GM12891 (cell line): ENCODE results near the gene RBP2.

ENCODE experiments used
- DNase-seq: peaks from one replicate; pipeline ENCODE4 v3.0.0; 2011; ENCODE audit warnings: low spot score; ENCODE audit not compliant: insufficient read length
- FAIRE-seq: peaks from 2 replicates; lab custom pipeline; 2011; peaks lifted over from hg19 to GRCh38; lab: Jason Lieb, UNC
- PAX5 ChIP-seq: IDR thresholded peaks from 2 replicates; pipeline ENCODE4 v1.6.1; 2011; ENCODE audit warnings: low read length, moderate library complexity, mild to moderate bottlenecking; ENCODE audit not compliant: insufficient read depth, severe bottlenecking
- POLR2A ChIP-seq: IDR thresholded peaks from 2 replicates; pipeline ENCODE4 v1.6.1; 2011; ENCODE audit warnings: low read depth, low read length, control low read depth
- POLR2AphosphoS5 ChIP-seq: IDR thresholded peaks from 2 replicates; pipeline ENCODE4 v1.6.1; 2011; ENCODE audit warnings: low read depth, low read length, control low read depth
- POU2F2 ChIP-seq: IDR thresholded peaks from 2 replicates; pipeline ENCODE4 v1.6.1; 2011; ENCODE audit warnings: low read depth, mild to moderate bottlenecking, control low read depth, low read length, moderate library complexity
- SPI1 ChIP-seq: IDR thresholded peaks from 2 replicates; pipeline ENCODE4 v1.6.1; 2011; ENCODE audit warnings: low read depth, low read length, control low read depth
- TAF1 ChIP-seq: IDR thresholded peaks from 2 replicates; pipeline ENCODE4 v1.6.1; 2011; ENCODE audit warnings: low read depth, low read length, control low read depth

RBP2 gene

GRCh38 chr3:139482206-139482605 is 5.9 kb upstream of the RBP2 start:
- FAIRE-seq (no peak), DNase-seq (no peak)

GRCh38 chr3:139481116-139481515 is 4.8 kb upstream of the RBP2 start:
- DNase-seq, result no peak
- no peak for FAIRE-seq

More at GRCh38 chr3:139482206-139482605, 5.9 kb upstream of the RBP2 start:
- TF ChIP-seq TAF1, result no peak
- no peak for TF ChIP-seq POLR2A
- TF ChIP-seq POU2F2, result no peak
- no peak for TF ChIP-seq POLR2AphosphoS5
- no peak for TF ChIP-seq PAX5
- TF ChIP-seq SPI1, result no peak

GRCh38 chr3:139480585-139480984 is 4.3 kb upstream of the RBP2 start:
- FAIRE-seq (no peak), DNase-seq (no peak)
- TF ChIP-seq POU2F2 (no peak), SPI1 (no peak), PAX5 (no peak), TAF1 (no peak)

More at GRCh38 chr3:139481116-139481515, 4.8 kb upstream of the RBP2 start:
- no peak for TF ChIP-seq TAF1
- TF ChIP-seq POLR2A, result no peak
- no peak for TF ChIP-seq POLR2AphosphoS5
- no peak for TF ChIP-seq PAX5
- no peak for TF ChIP-seq SPI1
- TF ChIP-seq POU2F2, result no peak

- FAIRE-seq, result no peak
- TF ChIP-seq PAX5 (no peak), POLR2AphosphoS5 (no peak), SPI1 (no peak), TAF1 (no peak), POLR2A (no peak), POU2F2 (no peak)
- no peak for DNase-seq
Observed at GRCh38 chr3:139477710-139478640, 1.7 kb upstream of the RBP2 start.

GRCh38 chr3:139473155-139473771 is 3.1 kb downstream of the RBP2 start:
- FAIRE-seq, result no peak
- TF ChIP-seq POLR2AphosphoS5, result no peak
- TF ChIP-seq SPI1, result 0 out of 2 replicates have a peak, but pooled peaks have one; percentile 20
- DNase-seq, result no peak

GRCh38 chr3:139472380-139473010 is 3.8 kb downstream of the RBP2 start:
- no peak for FAIRE-seq
- no peak for DNase-seq
- TF ChIP-seq PAX5 (no peak), POLR2A (no peak), TAF1 (no peak), POLR2AphosphoS5 (no peak), SPI1 (no peak)

GRCh38 chr3:139470199-139470598 is 6.1 kb downstream of the RBP2 start:
- DNase-seq, result no peak
- TF ChIP-seq POU2F2, result no peak
- TF ChIP-seq POLR2AphosphoS5, result no peak
- no peak for TF ChIP-seq PAX5
- TF ChIP-seq TAF1, result no peak
- TF ChIP-seq POLR2A, result no peak
- TF ChIP-seq SPI1, result no peak
- no peak for FAIRE-seq

- no peak for DNase-seq
Observed at GRCh38 chr3:139468399-139468798, 7.9 kb downstream of the RBP2 start.

GRCh38 chr3:139466360-139466759 is 10.0 kb downstream of the RBP2 start:
- FAIRE-seq, result no peak
- TF ChIP-seq PAX5, result no peak
- no peak for TF ChIP-seq POLR2AphosphoS5
- no peak for TF ChIP-seq SPI1
- TF ChIP-seq POLR2A, result no peak
- TF ChIP-seq TAF1, result no peak
- no peak for TF ChIP-seq POU2F2
- DNase-seq, result no peak

More at GRCh38 chr3:139468399-139468798, 7.9 kb downstream of the RBP2 start:
- TF ChIP-seq TAF1 (no peak), PAX5 (no peak), POLR2A (no peak), POU2F2 (no peak), SPI1 (no peak), POLR2AphosphoS5 (no peak)
- peak; percentile 5 for FAIRE-seq
